ENCODE results near the gene SCG2.

- TF ChIP-seq TAF1 (IDR thresholded peaks at IDR 0.05; ENCODE audit: low read depth, low read length) = no peak
- no peak for TF ChIP-seq POLR2A (IDR thresholded peaks at IDR 0.05; ENCODE audit: low read depth, low read length)
These were observed 38.7 kb downstream of the SCG2 start for GRCh38 chr2:223563462-223563861.
